ENCODE data around the gene THSD7B. TPM values are rescaled to one million over a fixed set of nuclear protein-coding genes. Genes with fewer than 3 reads are reported as not detected.

THSD7B gene
- total RNA-seq, 6 donors from 2014 or later = 0.47 TPM; not detected in 5

GRCh38 chr2:137182071-137182470 is 416.7 kb downstream of the THSD7B start:
- Histone ChIP-seq H3K4me3 (no peak overlapping the region), H3K36me3 (no peaks in the 10 kb centered on the region), H3K9me3 (no peaks in the 10 kb centered on the region), H3K4me1 (no peaks in the 10 kb centered on the region), H3K27ac (no peak overlapping the region), H3K27me3 (no peaks in the 10 kb centered on the region)
- DNase-seq = no peak
- TF ChIP-seq POLR2A (IDR thresholded peaks at IDR 0.05) (no peak), EP300 (IDR thresholded peaks at IDR 0.05) (no peak), POLR2AphosphoS5 (IDR thresholded peaks at IDR 0.05) (no peak), CTCF (IDR thresholded peaks at IDR 0.05) (no peak)
- WGBS, 2 donors = 61 to 80% methylated on average over 3 of the region's 3 CpGs
- ATAC-seq (ENCODE audit: low FRiP score in 2 of 2) = no peak

GRCh38 chr2:137183206-137183898 is 418.0 kb downstream of the THSD7B start:
- Histone ChIP-seq H3K4me3 (no peak overlapping the region), H3K36me3 (no peaks in the 10 kb centered on the region), H3K27ac (no peak overlapping the region), H3K9me3 (no peaks in the 10 kb centered on the region), H3K4me1 (no peaks in the 10 kb centered on the region), H3K27me3 (no peaks in the 10 kb centered on the region)
- 88 to 89% methylated on average over 3 of the region's 3 CpGs for WGBS, 2 donors
- TF ChIP-seq POLR2A (IDR thresholded peaks at IDR 0.05) (no peak), CTCF (IDR thresholded peaks at IDR 0.05) (no peak), POLR2AphosphoS5 (IDR thresholded peaks at IDR 0.05) (no peak), EP300 (IDR thresholded peaks at IDR 0.05) (no peak)
- ATAC-seq (ENCODE audit: low FRiP score in 2 of 2) = no peak
- DNase-seq = no peak

- H3K4me3 ChIP-seq = no peak overlapping the region
- no peak for ATAC-seq (ENCODE audit: low FRiP score in 2 of 2)
- H3K9me3 ChIP-seq = no peaks in the 10 kb centered on the region
- no peak overlapping the region for H3K27ac ChIP-seq
- no peak for DNase-seq
- TF ChIP-seq POLR2A (IDR thresholded peaks at IDR 0.05) (no peak), POLR2AphosphoS5 (IDR thresholded peaks at IDR 0.05) (no peak), CTCF (IDR thresholded peaks at IDR 0.05) (no peak)
- WGBS, 2 donors = 89 to 93% methylated on average over 3 of the region's 3 CpGs
- H3K27me3 ChIP-seq = no peaks in the 10 kb centered on the region
- no peaks in the 10 kb centered on the region for H3K4me1 ChIP-seq
- H3K36me3 ChIP-seq = no peaks in the 10 kb centered on the region
These were observed 420.2 kb downstream of the THSD7B start for GRCh38 chr2:137185378-137186078.

- ATAC-seq (ENCODE audit: low FRiP score in 2 of 2) = no peak
- H3K27ac ChIP-seq = no peak overlapping the region
- 74 to 83% methylated on average over 2 of the region's 2 CpGs for WGBS, 2 donors
- TF ChIP-seq POLR2A (IDR thresholded peaks at IDR 0.05) (no peak), EP300 (IDR thresholded peaks at IDR 0.05) (no peak), POLR2AphosphoS5 (IDR thresholded peaks at IDR 0.05) (no peak), CTCF (IDR thresholded peaks at IDR 0.05) (no peak)
- no peaks in the 10 kb centered on the region for H3K36me3 ChIP-seq
- H3K4me3 ChIP-seq = no peak overlapping the region
- H3K27me3 ChIP-seq = no peaks in the 10 kb centered on the region
- H3K9me3 ChIP-seq = no peaks in the 10 kb centered on the region
- H3K4me1 ChIP-seq = no peaks in the 10 kb centered on the region
- no peak for DNase-seq
These were observed 421.9 kb downstream of the THSD7B start for GRCh38 chr2:137187216-137187615.

Measured in upper lobe of left lung (tissue), 6 donors.